Tibial artery (tissue), 4 donors: Measurements from ENCODE around the gene IQGAP2.

Source experiments
- DNase-seq, 2 donors: peaks; one replicate each; pipeline ENCODE4 v3.0.0-alpha.2; 2019
- H3K27ac ChIP-seq, 2 donors: fragments of 200-600 bp; sonication (generic) in 1 of 2; 1 replicate in 1 of 2; 2 replicates in 1 of 2; pipeline ENCODE4 v1.5.1; 2018 to 2019; ENCODE audit warnings: mild to moderate bottlenecking in 1 of 2
- H3K27me3 ChIP-seq, 2 donors: fragments of 200-600 bp; sonication (generic) in 1 of 2; one replicate each; pipeline versions ENCODE4 v1.5.1 to v1.6.0; 2016 to 2019
- H3K36me3 ChIP-seq, 3 donors: fragments of 200-600 bp; sonication (generic) in 2 of 3; one replicate each; pipeline ENCODE4 v1.5.1; 2016 to 2019; ENCODE audit warnings: mild to moderate bottlenecking in 2 of 3
- H3K4me1 ChIP-seq, 4 donors: fragments of 200-600 bp; sonication (generic) in 2 of 4; 1 replicate in 3 of 4; 2 replicates in 1 of 4; pipeline ENCODE4 v1.5.1; 2016 to 2019
- H3K4me3 ChIP-seq, 2 donors: fragments of 200-600 bp; sonication (generic) in 1 of 2; 1 replicate in 1 of 2; 2 replicates in 1 of 2; pipeline ENCODE4 v1.5.1; 2018 to 2019; ENCODE audit warnings: mild to moderate bottlenecking in 2 of 2
- H3K9me3 ChIP-seq, 3 donors: fragments of 200-600 bp; sonication (generic) in 1 of 3; one replicate each; pipeline ENCODE4 v1.5.1; 2016 to 2019
- CTCF ChIP-seq, 2 experiments: fragments of 200-600 bp in 1 of 2; fragments of 450-650 bp in 1 of 2; IDR thresholded peaks; one replicate each; pipeline ENCODE4 v1.5.1; 2017 to 2019; ENCODE audit warnings: antibody characterized with exemption in 2 of 2, mild to moderate bottlenecking in 1 of 2, moderate library complexity in 1 of 2
- intact Hi-C: fragments of 100-400 bp; cut with DNase I; formaldehyde crosslinking; loops from one replicate; pipeline ENCODE4 v1.15.0; 2023; ENCODE audit warnings: low total_unique reads

Gene IQGAP2

GRCh38 chr5:76729373-76730290, 326.5 kb downstream of the IQGAP2 start:
- H3K27ac ChIP-seq = no peak overlapping the region
- DNase-seq = no peak
- no peaks in the 10 kb centered on the region for H3K4me1 ChIP-seq
- H3K36me3 ChIP-seq = peaks cover 0 to 28% (median 0%) of the 10 kb centered on the region in 3 donors
- H3K4me3 ChIP-seq = no peak overlapping the region
- no peak for TF ChIP-seq CTCF (IDR thresholded peaks at IDR 0.05)
- intact Hi-C loops = no loop called here
- peaks cover 0 to 29% (median 19%) of the 10 kb centered on the region in 3 donors for H3K9me3 ChIP-seq
- H3K27me3 ChIP-seq = no peaks in the 10 kb centered on the region

GRCh38 chr5:76732405-76733048, 329.4 kb downstream of the IQGAP2 start:
- intact Hi-C loops = no loop called here
- no peak for DNase-seq
- H3K4me1 ChIP-seq = peaks cover 0 to 6% (median 0%) of the 10 kb centered on the region in 4 donors
- H3K36me3 ChIP-seq = peaks cover 0 to 28% (median 0%) of the 10 kb centered on the region in 3 donors
- TF ChIP-seq CTCF (IDR thresholded peaks at IDR 0.05) = no peak
- no peak overlapping the region for H3K27ac ChIP-seq
- no peaks in the 10 kb centered on the region for H3K27me3 ChIP-seq
- H3K9me3 ChIP-seq = peaks cover 0 to 29% (median 19%) of the 10 kb centered on the region in 3 donors
- no peak overlapping the region for H3K4me3 ChIP-seq

DNA sequence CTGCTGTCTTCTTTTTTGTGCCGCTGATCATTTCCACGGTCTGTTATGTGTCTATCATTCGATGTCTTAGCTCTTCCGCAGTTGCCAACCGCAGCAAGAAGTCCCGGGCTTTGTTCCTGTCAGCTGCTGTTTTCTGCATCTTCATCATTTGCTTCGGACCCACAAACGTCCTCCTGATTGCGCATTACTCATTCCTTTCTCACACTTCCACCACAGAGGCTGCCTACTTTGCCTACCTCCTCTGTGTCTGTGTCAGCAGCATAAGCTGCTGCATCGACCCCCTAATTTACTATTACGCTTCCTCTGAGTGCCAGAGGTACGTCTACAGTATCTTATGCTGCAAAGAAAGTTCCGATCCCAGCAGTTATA, 329.9 kb downstream of the IQGAP2 start:
- peaks cover 0 to 29% (median 19%) of the 10 kb centered on the region in 3 donors for H3K9me3 ChIP-seq
- TF ChIP-seq CTCF (IDR thresholded peaks at IDR 0.05) = no peak
- no peaks in the 10 kb centered on the region for H3K27me3 ChIP-seq
- H3K4me3 ChIP-seq = no peak overlapping the region
- no peak overlapping the region for H3K27ac ChIP-seq
- no peak for DNase-seq
- peaks cover 0 to 6% (median 0%) of the 10 kb centered on the region in 4 donors for H3K4me1 ChIP-seq
- intact Hi-C loops = no loop called here
- peaks cover 0 to 28% (median 0%) of the 10 kb centered on the region in 3 donors for H3K36me3 ChIP-seq

GRCh38 chr5:76735762-76736545, 332.9 kb downstream of the IQGAP2 start:
- Histone ChIP-seq H3K4me1 (peaks cover 0 to 6% (median 0%) of the 10 kb centered on the region in 4 donors), H3K9me3 (no peaks in the 10 kb centered on the region), H3K27me3 (no peaks in the 10 kb centered on the region), H3K27ac (no peak overlapping the region), H3K36me3 (peaks cover 0 to 16% (median 0%) of the 10 kb centered on the region in 3 donors), H3K4me3 (no peak overlapping the region)
- no peak for DNase-seq
- intact Hi-C loops = no loop called here
- no peak for TF ChIP-seq CTCF (IDR thresholded peaks at IDR 0.05)
